ENCODE measurements around the gene PAM16. TPM values are rescaled to one million over a fixed set of nuclear protein-coding genes. Genes with fewer than 3 reads are reported as not detected.
A peak's percentile ranks its signal among the peaks of the same experiment; 100 is the strongest.

The PAM16 gene
- total RNA-seq, 1 experiment from 2014 or later: 116 TPM

GRCh38 chr16:4319454-4320421 is 31.4 kb downstream of the PAM16 start:
- DNase-seq (ENCODE audit: low spot score): peak; percentile 56

GRCh38 chr16:4318967-4319366 is 32.2 kb downstream of the PAM16 start:
- DNase-seq (ENCODE audit: low spot score): no peak

DNA sequence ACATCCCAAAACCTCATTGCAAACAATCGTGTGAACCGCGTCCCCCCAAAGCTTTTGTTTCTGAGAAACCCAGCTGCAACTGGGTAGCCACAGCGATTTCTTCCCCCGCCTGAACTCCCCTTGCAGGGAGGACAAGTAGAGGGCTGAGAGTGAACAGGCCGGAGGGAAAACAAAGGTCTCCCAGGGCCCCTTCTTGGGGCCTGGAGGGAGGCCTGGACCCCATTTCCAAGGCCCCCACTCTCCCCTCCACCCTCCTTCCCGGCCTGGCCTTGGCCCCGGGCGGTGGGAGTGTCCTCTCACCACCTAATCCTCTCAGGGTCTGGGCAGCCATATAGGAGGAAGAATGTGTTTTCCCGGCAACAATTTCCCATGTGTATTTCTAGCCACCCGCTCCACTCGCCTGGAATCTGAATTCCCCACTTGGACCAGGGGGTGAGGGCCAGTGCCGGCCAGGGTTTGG is 32.6 kb downstream of the PAM16 start:
- no peak for DNase-seq (ENCODE audit: low spot score)

- peak; percentile 85 for DNase-seq (ENCODE audit: low spot score)
These were observed 33.3 kb downstream of the PAM16 start for GRCh38 chr16:4317532-4318450.

DNA sequence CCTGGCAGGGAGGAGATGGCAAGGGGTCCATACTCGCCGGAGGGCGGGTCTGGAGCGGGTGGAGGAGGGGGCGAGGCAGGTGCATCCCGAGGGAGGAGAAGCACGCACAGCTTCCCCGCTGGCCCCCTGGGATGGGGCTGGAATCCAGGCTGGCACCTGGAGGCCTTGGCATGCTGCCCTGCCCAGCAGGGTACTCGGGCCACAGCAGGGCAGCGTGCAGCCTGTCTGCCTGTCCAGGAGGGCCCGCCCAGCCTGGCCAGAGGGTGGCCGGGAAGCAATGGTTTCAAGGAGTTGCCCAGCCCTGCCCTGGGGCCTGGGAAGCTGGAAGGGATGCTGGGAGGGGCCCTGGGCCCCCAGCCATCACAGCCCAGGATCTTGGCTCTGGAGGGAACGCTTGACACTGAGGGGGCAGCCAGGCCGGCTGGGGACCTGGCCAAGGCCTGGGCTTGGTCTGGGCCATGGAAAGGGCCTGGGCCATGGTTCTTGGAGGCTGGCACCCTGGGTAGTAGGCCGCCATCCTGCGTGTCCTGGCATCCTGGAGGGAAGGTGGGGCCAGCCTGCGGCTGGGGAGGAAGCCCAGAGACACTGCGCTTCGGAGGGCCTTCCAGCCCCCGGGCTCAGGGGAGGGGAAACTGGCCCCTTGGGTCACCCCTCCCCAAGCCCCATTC is 34.1 kb downstream of the PAM16 start:
- DNase-seq (ENCODE audit: low spot score): peak; percentile 87

DNA sequence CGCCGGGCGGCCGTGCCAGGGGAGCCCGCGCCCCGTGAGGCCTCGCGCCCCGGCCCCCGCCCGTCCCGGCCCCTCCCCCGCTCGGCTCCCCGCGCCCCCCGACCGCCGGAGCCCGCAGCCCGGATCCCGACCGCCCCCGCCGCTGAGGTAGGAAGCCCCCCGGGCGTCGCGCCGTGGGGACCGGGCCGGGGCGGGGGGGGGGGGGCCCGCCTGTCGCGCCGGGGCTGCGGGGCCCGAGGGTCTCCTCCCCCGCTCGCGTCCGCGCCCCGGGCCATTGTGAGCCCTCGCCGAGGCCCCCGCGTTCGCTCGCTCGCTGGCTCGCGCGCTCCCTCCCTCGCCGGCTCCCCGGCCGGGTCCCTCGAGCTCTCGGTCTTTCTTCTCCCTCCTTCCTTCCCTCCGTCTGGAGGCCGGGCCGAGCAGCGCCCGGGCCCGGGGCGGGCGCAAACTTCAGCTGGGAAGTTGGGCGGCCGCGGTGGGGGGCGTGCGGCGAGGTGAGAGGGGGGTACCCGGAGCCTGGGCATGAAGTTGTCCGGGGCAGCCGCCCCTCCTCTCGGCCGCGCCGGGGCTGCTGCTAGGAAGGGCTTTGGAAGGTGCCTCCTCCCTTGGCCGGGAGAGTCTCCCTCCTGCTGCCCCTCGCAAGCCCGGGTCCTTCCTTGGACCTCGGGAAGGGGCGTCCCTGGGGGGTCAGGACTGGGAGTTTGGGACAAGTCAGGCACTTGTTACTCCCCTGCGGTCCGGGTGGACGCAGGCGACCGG is 34.8 kb downstream of the PAM16 start:
- no peak for DNase-seq (ENCODE audit: low spot score)

DNA sequence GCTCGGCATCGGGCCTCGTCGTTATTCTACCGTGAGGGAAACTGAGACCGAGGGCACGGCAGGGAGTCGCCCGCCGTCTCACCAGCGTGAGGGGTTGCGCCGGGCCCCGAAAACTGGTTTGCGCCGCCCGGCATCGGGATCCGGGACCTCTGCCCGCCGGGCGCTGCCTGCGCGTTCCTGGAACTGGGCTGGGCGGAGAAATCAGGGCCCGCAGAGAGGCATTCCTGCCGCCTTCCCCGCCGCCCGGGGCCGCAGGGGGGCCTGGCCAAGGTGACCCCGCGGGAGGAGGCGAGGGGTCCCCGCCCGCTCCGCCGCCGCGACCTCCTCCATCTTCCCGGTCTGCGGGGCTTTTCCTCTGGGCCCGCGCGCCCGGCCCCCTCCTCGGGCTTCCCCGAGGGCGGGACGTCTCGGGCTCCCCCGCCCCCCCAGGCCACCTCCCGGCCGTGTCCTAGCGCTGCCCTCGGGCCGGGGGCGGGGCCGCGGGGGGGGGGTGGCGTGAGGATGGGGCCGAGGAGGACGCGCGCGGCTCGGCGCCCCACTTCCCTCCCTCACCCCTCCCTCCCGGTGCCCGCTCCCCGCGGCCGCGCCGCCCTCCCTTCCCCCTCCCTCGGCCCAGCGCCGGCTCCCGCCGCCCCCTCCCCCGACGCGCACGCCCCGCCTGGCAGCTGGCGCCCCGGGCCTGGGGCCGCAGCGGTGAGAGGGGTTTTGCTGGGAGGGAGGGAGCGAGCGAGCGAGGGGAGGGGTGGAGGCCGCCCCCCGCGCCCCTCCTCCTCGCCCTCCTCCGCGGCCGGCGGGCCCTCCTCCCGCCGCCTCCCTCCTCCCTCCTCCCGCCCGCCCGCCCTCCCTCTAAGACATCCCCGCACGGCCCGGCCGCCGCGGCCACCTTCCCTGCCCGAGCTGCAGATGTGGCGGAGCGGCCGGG is 35.7 kb downstream of the PAM16 start, which contains the start of gene GLIS2:
GLIS2 (plus strand) TSS at position 882 of the 922 bp plus-strand sequence. CDS start 16,214 bp downstream, outside the sequence.
- peak; percentile 73 for DNase-seq (ENCODE audit: low spot score)

DNA sequence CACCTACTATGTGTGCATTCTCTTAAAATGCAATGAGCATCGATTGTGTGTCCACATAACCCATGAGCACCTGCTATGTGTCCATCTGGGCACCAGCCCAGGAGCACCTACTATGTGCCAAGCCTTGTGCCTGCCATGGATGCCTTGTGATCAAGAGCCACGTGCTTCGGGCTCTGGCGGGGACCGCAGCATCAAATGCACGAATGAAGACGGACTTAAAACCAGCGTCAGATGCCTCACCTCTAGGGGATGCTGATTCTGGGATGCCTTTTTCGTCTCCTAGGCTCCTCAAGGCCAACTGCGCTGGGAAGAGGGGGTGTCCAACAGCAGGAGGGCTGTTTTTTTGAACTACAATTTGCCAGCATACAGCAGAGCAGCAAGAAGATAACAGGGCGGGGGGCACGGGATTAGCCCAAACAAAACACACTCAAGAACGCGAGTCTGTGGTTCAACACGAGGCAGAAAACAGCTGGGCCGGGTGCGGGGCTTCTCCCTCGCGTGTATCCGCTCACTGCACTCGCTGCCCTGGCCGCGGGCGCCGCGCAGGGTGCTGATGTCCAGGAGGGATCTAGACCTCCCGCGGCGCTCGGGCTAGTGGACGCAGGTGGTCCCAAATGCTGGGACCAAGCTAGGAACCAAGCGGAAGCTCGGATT is 36.5 kb downstream of the PAM16 start:
- DNase-seq (ENCODE audit: low spot score): no peak

- DNase-seq (ENCODE audit: low spot score): no peak
These were observed 37.3 kb downstream of the PAM16 start for GRCh38 chr16:4313563-4314531.

- peak; percentile 91 for DNase-seq (ENCODE audit: low spot score)
These were observed 41.3 kb downstream of the PAM16 start for GRCh38 chr16:4309833-4310266.

- no peak for DNase-seq (ENCODE audit: low spot score)
These were observed 41.9 kb downstream of the PAM16 start for GRCh38 chr16:4309102-4309832.

DNA sequence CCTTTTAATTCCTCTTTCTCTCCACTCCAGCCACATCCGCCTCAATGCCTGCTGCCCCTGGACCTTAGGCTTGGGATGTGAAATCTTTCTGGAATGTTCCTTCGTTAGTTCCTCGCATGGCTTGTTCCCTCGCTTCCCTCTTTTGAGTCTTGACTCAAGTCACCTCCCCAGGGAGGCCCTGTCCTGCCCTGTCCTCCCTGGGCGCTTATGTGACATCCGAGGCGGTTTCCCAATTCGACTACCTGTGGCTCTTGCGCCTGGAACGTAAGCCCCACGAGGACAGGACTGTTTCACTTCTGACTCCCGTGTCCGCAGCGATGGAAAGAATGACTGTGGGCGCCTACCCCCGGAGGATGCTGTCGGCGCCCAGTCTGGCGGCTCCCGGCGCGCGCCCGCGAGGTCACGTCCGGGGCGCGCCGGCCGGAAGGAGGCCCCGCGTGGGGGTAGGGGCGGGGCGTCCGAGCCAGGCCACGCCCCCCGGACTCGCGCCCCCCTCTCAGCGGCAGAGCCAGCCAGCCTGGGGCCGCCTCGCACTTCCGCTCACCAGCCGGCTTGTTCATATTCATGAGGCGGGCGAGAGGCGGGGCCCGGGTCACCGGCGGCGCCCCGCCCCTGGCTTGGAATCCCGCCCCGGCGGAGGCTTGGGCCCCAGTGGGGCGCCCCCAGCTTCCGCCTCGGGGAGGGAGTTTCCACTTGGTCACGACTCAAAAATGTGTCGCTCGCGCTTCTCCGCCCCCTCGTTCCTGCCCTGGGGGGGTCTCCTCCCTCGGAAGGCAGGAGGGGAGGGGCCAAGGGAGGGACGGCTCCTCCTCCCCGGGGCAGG is 43.7 kb downstream of the PAM16 start:
- DNase-seq (ENCODE audit: low spot score): peak; percentile 55

DNA sequence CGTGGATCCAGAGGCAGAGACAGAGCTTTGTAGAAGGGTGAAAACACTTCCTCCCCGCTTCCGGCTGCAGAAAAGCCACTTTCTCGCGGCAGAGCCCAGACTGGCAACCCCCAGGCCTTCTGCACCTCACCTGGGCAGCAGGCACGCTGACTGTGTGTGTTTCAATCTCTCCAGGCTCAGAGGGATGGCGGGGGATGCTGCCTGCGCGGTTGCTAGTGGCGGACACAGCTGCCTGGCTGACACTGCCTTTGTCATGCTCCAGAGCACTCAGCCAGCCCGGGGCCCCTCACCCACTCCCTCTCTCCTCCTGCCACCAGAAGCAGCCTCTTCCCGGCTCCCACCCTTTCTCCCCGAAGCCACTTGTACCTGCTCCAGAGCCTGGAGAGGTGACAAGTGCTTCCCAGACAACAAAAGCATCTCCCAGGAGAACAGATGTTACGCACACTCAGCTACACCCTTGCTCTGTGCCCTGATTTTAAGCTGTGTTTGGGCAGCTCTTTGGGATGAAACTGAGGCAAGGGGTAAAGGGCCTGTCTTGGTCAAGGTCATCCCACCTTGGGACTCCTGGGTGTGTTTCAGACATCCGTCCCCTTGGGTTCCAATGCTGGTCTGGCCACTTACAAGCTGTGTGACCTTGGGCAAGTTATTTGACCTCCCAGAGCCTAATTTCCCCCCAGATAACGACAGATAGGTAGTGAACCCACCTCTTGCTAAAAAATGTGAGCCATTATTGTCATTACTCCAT is 44.5 kb downstream of the PAM16 start:
- no peak for DNase-seq (ENCODE audit: low spot score)

- DNase-seq (ENCODE audit: low spot score): no peak
These were observed 47.1 kb downstream of the PAM16 start for GRCh38 chr16:4303973-4304372.

DNA sequence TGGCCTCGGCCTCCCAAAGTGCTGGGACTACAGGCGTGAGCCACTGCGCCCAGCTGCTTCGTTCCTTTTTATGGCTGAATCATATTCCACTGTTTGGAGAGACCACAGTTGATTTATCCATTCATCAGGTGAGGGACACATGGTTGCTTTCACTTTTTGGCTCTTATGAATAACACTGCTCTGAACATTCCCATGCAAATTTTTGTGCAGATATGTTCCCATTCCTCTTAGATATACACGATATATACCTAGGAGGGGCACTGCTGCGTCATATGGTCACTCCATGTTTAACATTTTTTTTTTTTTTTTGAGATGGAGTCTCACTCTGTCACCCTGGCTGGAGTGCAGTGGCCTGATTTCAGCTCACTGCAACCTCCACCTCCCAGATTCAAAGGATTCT is 49.2 kb downstream of the PAM16 start:
- no peak for DNase-seq (ENCODE audit: low spot score)

DNA sequence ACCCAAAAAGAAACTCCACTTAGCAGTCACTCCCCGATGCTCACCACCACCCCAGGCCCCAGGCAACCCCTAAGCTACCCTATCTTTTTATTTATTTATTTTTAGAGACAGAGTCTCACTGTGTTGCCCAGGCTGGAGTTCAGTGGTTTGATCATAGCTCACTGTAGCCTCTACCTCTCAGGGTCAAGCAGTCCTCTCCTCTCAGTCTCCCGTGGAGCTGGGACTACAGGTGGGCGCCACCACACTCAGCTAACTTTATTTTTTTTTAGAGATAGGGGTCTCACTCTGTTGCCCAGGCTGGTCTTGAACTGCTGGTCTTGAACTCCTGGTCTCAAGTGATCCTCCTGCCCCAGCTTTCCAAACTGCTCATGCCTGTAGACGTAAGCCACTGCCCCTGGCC is 49.9 kb downstream of the PAM16 start:
- DNase-seq (ENCODE audit: low spot score): no peak
